HEK293 (cell line): Measurements from ENCODE around the gene NAV2.

ENCODE experiments used
- HOXD13 ChIP-seq: sonication (generic); formaldehyde crosslinking; IDR thresholded peaks from 2 replicates; pipeline ENCODE4 v1.8.0; 2022; ENCODE audit warnings: missing genetic modification reagents, borderline replicate concordance
- SCRT1 ChIP-seq: fragments of 450-650 bp; formaldehyde crosslinking; IDR thresholded peaks from 2 replicates; pipeline ENCODE4 v1.5.1; 2016; ENCODE audit warnings: missing biosample characterization, missing genetic modification characterization, borderline replicate concordance
- SP7 ChIP-seq: fragments of 450-650 bp; formaldehyde crosslinking; IDR thresholded peaks from 2 replicates; pipeline ENCODE4 v1.5.1; 2016; ENCODE audit warnings: missing biosample characterization, missing genetic modification characterization
- ZBTB17 ChIP-seq: fragments of 450-650 bp; formaldehyde crosslinking; IDR thresholded peaks from 2 replicates; pipeline ENCODE4 v1.5.1; 2016; ENCODE audit warnings: missing biosample characterization, missing genetic modification characterization
- ZFHX2 ChIP-seq: fragments of 450-650 bp; formaldehyde crosslinking; conservative IDR thresholded peaks from 2 replicates; pipeline ENCODE4 v1.5.1; 2016; ENCODE audit warnings: missing biosample characterization, missing genetic modification characterization
- ZNF112 ChIP-seq: fragments of 450-650 bp; formaldehyde crosslinking; IDR thresholded peaks from 2 replicates; pipeline ENCODE4 v1.5.0; 2017; ENCODE audit warnings: missing biosample characterization, missing genetic modification characterization
- ZNF114 ChIP-seq: fragments of 450-650 bp; formaldehyde crosslinking; IDR thresholded peaks from 2 replicates; pipeline ENCODE4 v1.5.0; 2017; ENCODE audit warnings: missing biosample characterization, missing genetic modification characterization
- ZNF19 ChIP-seq: fragments of 450-650 bp; formaldehyde crosslinking; IDR thresholded peaks from 2 replicates; pipeline ENCODE4; 2016; ENCODE audit warnings: missing biosample characterization, missing genetic modification characterization, low read depth
- ZNF23 ChIP-seq: fragments of 450-650 bp; formaldehyde crosslinking; IDR thresholded peaks from 2 replicates; pipeline ENCODE4 v1.5.1; 2016; ENCODE audit warnings: missing biosample characterization, missing genetic modification characterization, borderline replicate concordance
- ZNF366 ChIP-seq: fragments of 450-650 bp; formaldehyde crosslinking; conservative IDR thresholded peaks from 2 replicates; pipeline ENCODE4 v1.5.1; 2016; ENCODE audit warnings: missing biosample characterization, missing genetic modification characterization
- ZNF391 ChIP-seq: fragments of 450-650 bp; formaldehyde crosslinking; IDR thresholded peaks from 2 replicates; pipeline ENCODE4 v1.5.1; 2016; ENCODE audit warnings: low read depth, missing biosample characterization, missing genetic modification characterization, borderline replicate concordance
- ZNF530 ChIP-seq: fragments of 450-650 bp; formaldehyde crosslinking; IDR thresholded peaks from 2 replicates; pipeline ENCODE4 v1.5.1; 2016; ENCODE audit warnings: low read depth, missing biosample characterization, missing genetic modification characterization
- ZNF624 ChIP-seq: fragments of 450-650 bp; formaldehyde crosslinking; IDR thresholded peaks from 2 replicates; pipeline ENCODE4 v1.5.1; 2017; ENCODE audit warnings: missing biosample characterization, missing genetic modification characterization
- TF ChIP-seq, protein P1 (sequence below): fragments of 450-650 bp; formaldehyde crosslinking; IDR thresholded peaks from 2 replicates; pipeline ENCODE4; 2016; ENCODE audit warnings: missing biosample characterization, missing genetic modification characterization
- TF ChIP-seq, protein P2 (sequence below): fragments of 450-650 bp; formaldehyde crosslinking; IDR thresholded peaks from 2 replicates; pipeline ENCODE4 v1.5.1; 2016; ENCODE audit warnings: missing biosample characterization, missing genetic modification characterization
- TF ChIP-seq, protein P3 (sequence below): fragments of 450-650 bp; formaldehyde crosslinking; IDR thresholded peaks from 2 replicates; pipeline ENCODE4 v1.5.1; 2017; ENCODE audit warnings: missing biosample characterization, mild to moderate bottlenecking, missing genetic modification characterization, moderate library complexity
- TF ChIP-seq, protein P4 (sequence below): fragments of 450-650 bp; formaldehyde crosslinking; IDR thresholded peaks from 2 replicates; pipeline ENCODE4 v1.5.1; 2017; ENCODE audit warnings: missing biosample characterization, missing genetic modification characterization
- TF ChIP-seq, protein P5 (sequence below): fragments of 450-650 bp; formaldehyde crosslinking; IDR thresholded peaks from 2 replicates; pipeline ENCODE4 v1.5.1; 2016; ENCODE audit warnings: missing biosample characterization, missing genetic modification characterization
- TF ChIP-seq, protein P6 (sequence below): fragments of 450-650 bp; formaldehyde crosslinking; IDR thresholded peaks from 2 replicates; pipeline ENCODE4 v1.5.1; 2016; ENCODE audit warnings: missing biosample characterization, missing genetic modification characterization
- TF ChIP-seq, protein P7 (sequence below): fragments of 450-650 bp; formaldehyde crosslinking; IDR thresholded peaks from 2 replicates; pipeline ENCODE4 v1.5.1; 2016; ENCODE audit warnings: missing biosample characterization, missing genetic modification characterization
- TF ChIP-seq, protein P8 (sequence below): fragments of 450-650 bp; formaldehyde crosslinking; optimal IDR thresholded peaks from 2 replicates; pipeline ENCODE3; 2016; ENCODE audit warnings: missing biosample characterization, mild to moderate bottlenecking, missing genetic modification characterization

NAV2 gene

DNA sequence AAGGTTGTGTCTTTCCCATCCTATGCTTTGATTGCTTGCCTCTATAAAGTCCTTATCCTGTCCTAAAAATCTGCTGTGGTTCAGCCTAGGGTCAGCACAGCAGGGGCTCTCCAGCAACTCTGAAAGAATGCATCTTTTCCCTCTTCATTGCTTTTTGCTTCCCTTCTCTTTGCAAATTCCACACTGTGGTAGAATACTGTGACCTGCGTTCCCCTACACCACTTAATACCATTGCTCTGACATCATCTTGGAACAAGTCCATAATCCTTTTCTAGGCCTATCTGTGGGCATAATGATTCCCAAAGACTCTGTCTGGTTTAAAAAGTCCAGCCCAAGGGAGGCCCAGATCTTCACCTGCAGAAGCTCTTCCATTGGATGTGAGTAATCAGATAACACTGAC lies 177.7 kb downstream of the NAV2 start (continued):
- TF ChIP-seq, protein P1, sequence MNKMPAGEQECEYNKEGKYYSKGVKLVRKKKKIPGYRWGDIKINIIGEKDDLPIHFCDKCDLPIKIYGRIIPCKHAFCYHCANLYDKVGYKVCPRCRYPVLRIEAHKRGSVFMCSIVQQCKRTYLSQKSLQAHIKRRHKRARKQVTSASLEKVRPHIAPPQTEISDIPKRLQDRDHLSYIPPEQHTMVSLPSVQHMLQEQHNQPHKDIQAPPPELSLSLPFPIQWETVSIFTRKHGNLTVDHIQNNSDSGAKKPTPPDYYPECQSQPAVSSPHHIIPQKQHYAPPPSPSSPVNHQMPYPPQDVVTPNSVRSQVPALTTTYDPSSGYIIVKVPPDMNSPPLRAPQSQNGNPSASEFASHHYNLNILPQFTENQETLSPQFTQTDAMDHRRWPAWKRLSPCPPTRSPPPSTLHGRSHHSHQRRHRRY (tag by site-specific recombination): no peak
- TF ChIP-seq ZNF114 (tag by site-specific recombination) (no peak), ZBTB17 (tag by site-specific recombination) (peak; percentile 43; the same call in 1 of the 2 replicates), HOXD13 (CRISPR knock-in tag) (0 out of 2 replicates have a peak, but pooled peaks have one; percentile 33), SCRT1 (tag by site-specific recombination) (no peak), ZNF366 (tag by site-specific recombination) (peak; percentile 39; the same call in 1 of the 2 replicates), SP7 (tag by site-specific recombination) (no peak), ZNF112 (tag by site-specific recombination) (no peak), ZNF23 (tag by site-specific recombination) (no peak), ZFHX2 (no peak), ZNF391 (no peak), ZNF624 (tag by site-specific recombination) (no peak), ZNF530 (tag by site-specific recombination) (no peak), ZNF19 (tag by site-specific recombination) (no peak)
- TF ChIP-seq, protein P2, sequence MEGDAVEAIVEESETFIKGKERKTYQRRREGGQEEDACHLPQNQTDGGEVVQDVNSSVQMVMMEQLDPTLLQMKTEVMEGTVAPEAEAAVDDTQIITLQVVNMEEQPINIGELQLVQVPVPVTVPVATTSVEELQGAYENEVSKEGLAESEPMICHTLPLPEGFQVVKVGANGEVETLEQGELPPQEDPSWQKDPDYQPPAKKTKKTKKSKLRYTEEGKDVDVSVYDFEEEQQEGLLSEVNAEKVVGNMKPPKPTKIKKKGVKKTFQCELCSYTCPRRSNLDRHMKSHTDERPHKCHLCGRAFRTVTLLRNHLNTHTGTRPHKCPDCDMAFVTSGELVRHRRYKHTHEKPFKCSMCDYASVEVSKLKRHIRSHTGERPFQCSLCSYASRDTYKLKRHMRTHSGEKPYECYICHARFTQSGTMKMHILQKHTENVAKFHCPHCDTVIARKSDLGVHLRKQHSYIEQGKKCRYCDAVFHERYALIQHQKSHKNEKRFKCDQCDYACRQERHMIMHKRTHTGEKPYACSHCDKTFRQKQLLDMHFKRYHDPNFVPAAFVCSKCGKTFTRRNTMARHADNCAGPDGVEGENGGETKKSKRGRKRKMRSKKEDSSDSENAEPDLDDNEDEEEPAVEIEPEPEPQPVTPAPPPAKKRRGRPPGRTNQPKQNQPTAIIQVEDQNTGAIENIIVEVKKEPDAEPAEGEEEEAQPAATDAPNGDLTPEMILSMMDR (tag by site-specific recombination): no peak
- TF ChIP-seq, protein P3, sequence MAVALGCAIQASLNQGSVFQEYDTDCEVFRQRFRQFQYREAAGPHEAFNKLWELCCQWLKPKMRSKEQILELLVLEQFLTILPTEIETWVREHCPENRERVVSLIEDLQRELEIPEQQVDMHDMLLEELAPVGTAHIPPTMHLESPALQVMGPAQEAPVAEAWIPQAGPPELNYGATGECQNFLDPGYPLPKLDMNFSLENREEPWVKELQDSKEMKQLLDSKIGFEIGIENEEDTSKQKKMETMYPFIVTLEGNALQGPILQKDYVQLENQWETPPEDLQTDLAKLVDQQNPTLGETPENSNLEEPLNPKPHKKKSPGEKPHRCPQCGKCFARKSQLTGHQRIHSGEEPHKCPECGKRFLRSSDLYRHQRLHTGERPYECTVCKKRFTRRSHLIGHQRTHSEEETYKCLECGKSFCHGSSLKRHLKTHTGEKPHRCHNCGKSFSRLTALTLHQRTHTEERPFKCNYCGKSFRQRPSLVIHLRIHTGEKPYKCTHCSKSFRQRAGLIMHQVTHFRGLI (tag by site-specific recombination): no peak
- TF ChIP-seq, protein P4, sequence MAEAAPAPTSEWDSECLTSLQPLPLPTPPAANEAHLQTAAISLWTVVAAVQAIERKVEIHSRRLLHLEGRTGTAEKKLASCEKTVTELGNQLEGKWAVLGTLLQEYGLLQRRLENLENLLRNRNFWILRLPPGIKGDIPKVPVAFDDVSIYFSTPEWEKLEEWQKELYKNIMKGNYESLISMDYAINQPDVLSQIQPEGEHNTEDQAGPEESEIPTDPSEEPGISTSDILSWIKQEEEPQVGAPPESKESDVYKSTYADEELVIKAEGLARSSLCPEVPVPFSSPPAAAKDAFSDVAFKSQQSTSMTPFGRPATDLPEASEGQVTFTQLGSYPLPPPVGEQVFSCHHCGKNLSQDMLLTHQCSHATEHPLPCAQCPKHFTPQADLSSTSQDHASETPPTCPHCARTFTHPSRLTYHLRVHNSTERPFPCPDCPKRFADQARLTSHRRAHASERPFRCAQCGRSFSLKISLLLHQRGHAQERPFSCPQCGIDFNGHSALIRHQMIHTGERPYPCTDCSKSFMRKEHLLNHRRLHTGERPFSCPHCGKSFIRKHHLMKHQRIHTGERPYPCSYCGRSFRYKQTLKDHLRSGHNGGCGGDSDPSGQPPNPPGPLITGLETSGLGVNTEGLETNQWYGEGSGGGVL (tag by site-specific recombination): no peak
- TF ChIP-seq, protein P5, sequence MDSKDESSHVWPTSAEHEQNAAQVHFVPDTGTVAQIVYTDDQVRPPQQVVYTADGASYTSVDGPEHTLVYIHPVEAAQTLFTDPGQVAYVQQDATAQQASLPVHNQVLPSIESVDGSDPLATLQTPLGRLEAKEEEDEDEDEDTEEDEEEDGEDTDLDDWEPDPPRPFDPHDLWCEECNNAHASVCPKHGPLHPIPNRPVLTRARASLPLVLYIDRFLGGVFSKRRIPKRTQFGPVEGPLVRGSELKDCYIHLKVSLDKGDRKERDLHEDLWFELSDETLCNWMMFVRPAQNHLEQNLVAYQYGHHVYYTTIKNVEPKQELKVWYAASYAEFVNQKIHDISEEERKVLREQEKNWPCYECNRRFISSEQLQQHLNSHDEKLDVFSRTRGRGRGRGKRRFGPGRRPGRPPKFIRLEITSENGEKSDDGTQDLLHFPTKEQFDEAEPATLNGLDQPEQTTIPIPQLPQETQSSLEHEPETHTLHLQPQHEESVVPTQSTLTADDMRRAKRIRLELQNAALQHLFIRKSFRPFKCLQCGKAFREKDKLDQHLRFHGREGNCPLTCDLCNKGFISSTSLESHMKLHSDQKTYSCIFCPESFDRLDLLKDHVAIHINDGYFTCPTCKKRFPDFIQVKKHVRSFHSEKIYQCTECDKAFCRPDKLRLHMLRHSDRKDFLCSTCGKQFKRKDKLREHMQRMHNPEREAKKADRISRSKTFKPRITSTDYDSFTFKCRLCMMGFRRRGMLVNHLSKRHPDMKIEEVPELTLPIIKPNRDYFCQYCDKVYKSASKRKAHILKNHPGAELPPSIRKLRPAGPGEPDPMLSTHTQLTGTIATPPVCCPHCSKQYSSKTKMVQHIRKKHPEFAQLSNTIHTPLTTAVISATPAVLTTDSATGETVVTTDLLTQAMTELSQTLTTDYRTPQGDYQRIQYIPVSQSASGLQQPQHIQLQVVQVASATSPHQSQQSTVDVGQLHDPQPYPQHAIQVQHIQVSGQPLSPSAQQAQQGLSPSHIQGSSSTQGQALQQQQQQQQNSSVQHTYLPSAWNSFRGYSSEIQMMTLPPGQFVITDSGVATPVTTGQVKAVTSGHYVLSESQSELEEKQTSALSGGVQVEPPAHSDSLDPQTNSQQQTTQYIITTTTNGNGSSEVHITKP (tag by site-specific recombination): 0 out of 2 replicates have a peak, but pooled peaks have one; percentile 33
- TF ChIP-seq, protein P6, sequence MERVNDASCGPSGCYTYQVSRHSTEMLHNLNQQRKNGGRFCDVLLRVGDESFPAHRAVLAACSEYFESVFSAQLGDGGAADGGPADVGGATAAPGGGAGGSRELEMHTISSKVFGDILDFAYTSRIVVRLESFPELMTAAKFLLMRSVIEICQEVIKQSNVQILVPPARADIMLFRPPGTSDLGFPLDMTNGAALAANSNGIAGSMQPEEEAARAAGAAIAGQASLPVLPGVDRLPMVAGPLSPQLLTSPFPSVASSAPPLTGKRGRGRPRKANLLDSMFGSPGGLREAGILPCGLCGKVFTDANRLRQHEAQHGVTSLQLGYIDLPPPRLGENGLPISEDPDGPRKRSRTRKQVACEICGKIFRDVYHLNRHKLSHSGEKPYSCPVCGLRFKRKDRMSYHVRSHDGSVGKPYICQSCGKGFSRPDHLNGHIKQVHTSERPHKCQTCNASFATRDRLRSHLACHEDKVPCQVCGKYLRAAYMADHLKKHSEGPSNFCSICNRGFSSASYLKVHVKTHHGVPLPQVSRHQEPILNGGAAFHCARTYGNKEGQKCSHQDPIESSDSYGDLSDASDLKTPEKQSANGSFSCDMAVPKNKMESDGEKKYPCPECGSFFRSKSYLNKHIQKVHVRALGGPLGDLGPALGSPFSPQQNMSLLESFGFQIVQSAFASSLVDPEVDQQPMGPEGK (tag by site-specific recombination): no peak
- TF ChIP-seq, protein P7, sequence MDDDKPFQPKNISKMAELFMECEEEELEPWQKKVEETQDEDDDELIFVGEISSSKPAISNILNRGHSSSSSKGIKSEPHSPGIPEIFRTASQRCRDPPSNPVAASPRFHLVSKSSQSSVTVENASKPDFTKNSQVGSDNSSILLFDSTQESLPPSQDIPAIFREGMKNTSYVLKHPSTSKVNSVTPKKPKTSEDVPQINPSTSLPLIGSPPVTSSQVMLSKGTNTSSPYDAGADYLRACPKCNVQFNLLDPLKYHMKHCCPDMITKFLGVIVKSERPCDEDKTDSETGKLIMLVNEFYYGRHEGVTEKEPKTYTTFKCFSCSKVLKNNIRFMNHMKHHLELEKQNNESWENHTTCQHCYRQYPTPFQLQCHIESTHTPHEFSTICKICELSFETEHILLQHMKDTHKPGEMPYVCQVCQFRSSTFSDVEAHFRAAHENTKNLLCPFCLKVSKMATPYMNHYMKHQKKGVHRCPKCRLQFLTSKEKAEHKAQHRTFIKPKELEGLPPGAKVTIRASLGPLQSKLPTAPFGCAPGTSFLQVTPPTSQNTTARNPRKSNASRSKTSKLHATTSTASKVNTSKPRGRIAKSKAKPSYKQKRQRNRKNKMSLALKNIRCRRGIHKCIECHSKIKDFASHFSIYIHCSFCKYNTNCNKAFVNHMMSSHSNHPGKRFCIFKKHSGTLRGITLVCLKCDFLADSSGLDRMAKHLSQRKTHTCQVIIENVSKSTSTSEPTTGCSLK (tag by site-specific recombination): no peak
- TF ChIP-seq, protein P8, sequence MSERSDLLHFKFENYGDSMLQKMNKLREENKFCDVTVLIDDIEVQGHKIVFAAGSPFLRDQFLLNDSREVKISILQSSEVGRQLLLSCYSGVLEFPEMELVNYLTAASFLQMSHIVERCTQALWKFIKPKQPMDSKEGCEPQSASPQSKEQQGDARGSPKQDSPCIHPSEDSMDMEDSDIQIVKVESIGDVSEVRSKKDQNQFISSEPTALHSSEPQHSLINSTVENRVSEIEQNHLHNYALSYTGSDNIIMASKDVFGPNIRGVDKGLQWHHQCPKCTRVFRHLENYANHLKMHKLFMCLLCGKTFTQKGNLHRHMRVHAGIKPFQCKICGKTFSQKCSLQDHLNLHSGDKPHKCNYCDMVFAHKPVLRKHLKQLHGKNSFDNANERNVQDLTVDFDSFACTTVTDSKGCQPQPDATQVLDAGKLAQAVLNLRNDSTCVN (tag by site-specific recombination): no peak
